NCI-H446 (cell line): Measurements from ENCODE around the gene AKR1B1.

Experiments
- DNase-seq, 2 experiments: peaks; one replicate each; lab custom pipeline; 2025; lab: John Stamatoyannopoulos, UW

Gene AKR1B1

GRCh38 chr7:134469622-134470021, 10.7 kb upstream of the AKR1B1 start:
- DNase-seq = no peak

- no peak for DNase-seq
These were observed 9.6 kb upstream of the AKR1B1 start for GRCh38 chr7:134468475-134468874.

- DNase-seq = no peak
These were observed 9.2 kb upstream of the AKR1B1 start for GRCh38 chr7:134468054-134468453.

- DNase-seq = no peak
These were observed 6.6 kb upstream of the AKR1B1 start for GRCh38 chr7:134465491-134465890.

- DNase-seq = no peak
These were observed 5.6 kb upstream of the AKR1B1 start for GRCh38 chr7:134464496-134464895.

GRCh38 chr7:134463751-134464150, 4.9 kb upstream of the AKR1B1 start:
- DNase-seq = no peak

GRCh38 chr7:134462337-134462925, 3.5 kb upstream of the AKR1B1 start:
- DNase-seq = no peak

- DNase-seq = no peak
These were observed 3.0 kb upstream of the AKR1B1 start for GRCh38 chr7:134461916-134462315.

GRCh38 chr7:134459981-134460380, 1.1 kb upstream of the AKR1B1 start:
- DNase-seq = no peak

GRCh38 chr7:134458341-134458805, 527 bp downstream of the AKR1B1 start:
- DNase-seq = peak in 1 of 2 experiments; percentile 14

GRCh38 chr7:134457210-134457609, 1.7 kb downstream of the AKR1B1 start:
- no peak for DNase-seq

GRCh38 chr7:134454277-134454676, 4.6 kb downstream of the AKR1B1 start:
- DNase-seq = no peak

- no peak for DNase-seq
These were observed 5.4 kb downstream of the AKR1B1 start for GRCh38 chr7:134453518-134453917.

GRCh38 chr7:134452991-134453473, 5.9 kb downstream of the AKR1B1 start:
- no peak for DNase-seq

- DNase-seq = no peak
These were observed 6.5 kb downstream of the AKR1B1 start for GRCh38 chr7:134452419-134452838.

GRCh38 chr7:134451656-134452055, 7.2 kb downstream of the AKR1B1 start:
- DNase-seq = no peak

- no peak for DNase-seq
These were observed 8.5 kb downstream of the AKR1B1 start for GRCh38 chr7:134450294-134451000.

GRCh38 chr7:134449680-134450079, 9.2 kb downstream of the AKR1B1 start:
- DNase-seq = no peak

- DNase-seq = no peak
These were observed 10.3 kb downstream of the AKR1B1 start for GRCh38 chr7:134448356-134449229.

- DNase-seq = no peak
These were observed 11.5 kb downstream of the AKR1B1 start for GRCh38 chr7:134447383-134447782.

- DNase-seq = no peak
These were observed 12.0 kb downstream of the AKR1B1 start for GRCh38 chr7:134446923-134447322.

GRCh38 chr7:134446446-134446845, 12.5 kb downstream of the AKR1B1 start:
- no peak for DNase-seq

- DNase-seq = no peak
These were observed 14.0 kb downstream of the AKR1B1 start for GRCh38 chr7:134444961-134445315.
